Loucy (cell line): ENCODE data around the gene PTBP1.

Experiments used
- H2AFZ ChIP-seq: fragments of 200-600 bp; sonication (generic); 2 replicates; pipeline ENCODE4 v1.6.0; 2016; ENCODE audit warnings: antibody characterized with exemption, mild to moderate bottlenecking, low read length, moderate library complexity
- H3F3A ChIP-seq: fragments of 200-600 bp; 2 replicates; pipeline ENCODE4 v1.6.0; 2016; ENCODE audit warnings: antibody characterized with exemption, low read depth, mild to moderate bottlenecking
- H3K27me3 ChIP-seq: fragments of 200-600 bp; sonication (generic); 2 replicates; pipeline ENCODE4 v1.6.1; 2014; ENCODE audit warnings: low read length, mild to moderate bottlenecking; ENCODE audit not compliant: insufficient read depth, poor library complexity, severe bottlenecking
- H3K36me3 ChIP-seq: fragments of 200-600 bp; sonication (generic); 2 replicates; pipeline ENCODE4 v1.6.1; 2016; ENCODE audit warnings: low read length; ENCODE audit not compliant: insufficient read depth
- H3K4me1 ChIP-seq: fragments of 200-600 bp; sonication (generic); 2 replicates; pipeline ENCODE4 v1.5.1; 2014; ENCODE audit warnings: low read length, mild to moderate bottlenecking; ENCODE audit not compliant: insufficient read depth, poor library complexity, severe bottlenecking
- H3K4me2 ChIP-seq: fragments of 200-600 bp; sonication (generic); 2 replicates; pipeline ENCODE4 v1.6.0; 2014; ENCODE audit warnings: antibody characterized with exemption, low read length, low read depth, mild to moderate bottlenecking; ENCODE audit not compliant: poor library complexity, severe bottlenecking
- H3K4me3 ChIP-seq: fragments of 200-600 bp; sonication (generic); 2 replicates; pipeline ENCODE4 v1.5.1; 2014; ENCODE audit warnings: low read length, mild to moderate bottlenecking, mixed read lengths; ENCODE audit not compliant: poor library complexity, severe bottlenecking
- H3K79me2 ChIP-seq: fragments of 200-600 bp; sonication (generic); 2 replicates; pipeline ENCODE4 v1.6.1; 2014; ENCODE audit warnings: low read length; ENCODE audit not compliant: insufficient read depth
- H3K9ac ChIP-seq: fragments of 200-600 bp; sonication (generic); 2 replicates; pipeline ENCODE4 v1.6.0; 2014; ENCODE audit warnings: mild to moderate bottlenecking, low read depth, low read length, moderate library complexity; ENCODE audit not compliant: poor library complexity, severe bottlenecking
- H3K9me2 ChIP-seq: fragments of 200-600 bp; sonication (generic); replicated peaks from 2 replicates; pipeline ENCODE4 v1.6.1; 2016; ENCODE audit warnings: low read depth, low read length, mixed read lengths
- H3K9me3 ChIP-seq: fragments of 200-600 bp; sonication (generic); 2 replicates; pipeline ENCODE4 v1.6.1; 2014; ENCODE audit warnings: mild to moderate bottlenecking, antibody characterized with exemption, low read length, low read depth; ENCODE audit not compliant: insufficient read depth
- H4K20me1 ChIP-seq: fragments of 200-600 bp; sonication (generic); 2 replicates; pipeline ENCODE4 v1.6.0; 2014; ENCODE audit warnings: antibody characterized with exemption, low read length, mild to moderate bottlenecking; ENCODE audit not compliant: insufficient read depth, poor library complexity, severe bottlenecking
- CTCF ChIP-seq: fragments of 200-600 bp; sonication (generic); conservative IDR thresholded peaks from 2 replicates; pipeline ENCODE4 v1.5.1; 2014; ENCODE audit warnings: mild to moderate bottlenecking, antibody characterized with exemption, low read length
- EZH2phosphoT487 ChIP-seq: fragments of 200-600 bp; IDR thresholded peaks from 2 replicates; pipeline ENCODE4 v1.6.1; 2018; ENCODE audit warnings: antibody characterized with exemption, mild to moderate bottlenecking, moderate library complexity, borderline replicate concordance

The PTBP1 gene

GRCh38 chr19:797528-798414, 519 bp downstream of the PTBP1 start:
- Histone ChIP-seq H3K36me3 (peaks cover 33% of the 10 kb centered on the region), H3K9ac (peak overlapping the region; percentile 98), H3K4me1 (peaks cover 25% of the 10 kb centered on the region), H4K20me1 (peaks cover 49% of the 10 kb centered on the region), H3K79me2 (peaks cover 60% of the 10 kb centered on the region), H3K9me2 (no peaks in the 10 kb centered on the region), H3F3A (no peaks in the 10 kb centered on the region), H2AFZ (no peak overlapping the region), H3K4me2 (peak overlapping the region; percentile 93), H3K4me3 (peak overlapping the region; percentile 97), H3K9me3 (no peaks in the 10 kb centered on the region), H3K27me3 (peaks cover 8% of the 10 kb centered on the region)
- TF ChIP-seq CTCF (no peak), EZH2phosphoT487 (no peak)

DNA sequence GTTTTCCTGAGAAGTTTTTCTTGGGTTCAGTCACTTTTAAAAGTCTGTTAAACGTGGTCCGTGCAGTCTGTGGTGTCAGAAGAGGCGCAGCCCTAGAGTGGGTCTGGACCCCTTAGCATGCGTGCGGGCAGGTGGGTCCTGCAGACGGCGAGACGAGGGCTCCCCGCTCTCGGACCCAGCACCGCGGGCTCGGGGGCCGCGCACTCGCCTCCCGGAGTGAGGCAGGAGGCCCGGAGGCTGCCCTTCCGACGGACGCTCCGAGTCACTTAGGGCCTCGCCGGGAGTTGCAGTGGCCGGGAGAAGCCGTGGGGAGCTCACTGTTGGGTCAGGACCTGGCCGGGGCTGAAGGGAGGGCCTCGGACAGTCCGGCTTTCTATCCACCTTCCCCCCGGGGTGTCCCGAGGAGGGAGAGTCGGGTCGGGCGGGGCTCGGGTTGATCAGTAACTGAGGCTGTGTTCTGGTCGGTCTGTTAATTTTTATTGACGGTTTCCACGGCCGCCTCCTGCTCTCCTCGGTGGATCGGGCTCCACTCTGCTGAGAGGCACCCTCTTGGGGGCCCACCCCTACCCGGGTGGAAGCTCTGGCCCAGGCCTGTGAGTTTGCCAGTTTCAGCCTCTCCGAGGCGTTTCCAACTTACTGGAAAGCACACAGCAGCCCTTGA, 1.3 kb downstream of the PTBP1 start:
- Histone ChIP-seq H3F3A (no peaks in the 10 kb centered on the region), H3K4me2 (peak overlapping the region; percentile 93), H3K36me3 (peaks cover 41% of the 10 kb centered on the region), H3K9ac (peak overlapping the region; percentile 98), H4K20me1 (peaks cover 57% of the 10 kb centered on the region), H3K9me2 (no peaks in the 10 kb centered on the region), H3K4me3 (peak overlapping the region; percentile 97), H3K27me3 (peaks cover 8% of the 10 kb centered on the region), H2AFZ (no peak overlapping the region), H3K79me2 (peaks cover 68% of the 10 kb centered on the region), H3K4me1 (peaks cover 25% of the 10 kb centered on the region), H3K9me3 (no peaks in the 10 kb centered on the region)
- TF ChIP-seq CTCF (no peak), EZH2phosphoT487 (no peak)

- Histone ChIP-seq H3K9ac (peak overlapping the region; percentile 98), H3K4me3 (peak overlapping the region; percentile 97), H3K9me2 (no peaks in the 10 kb centered on the region), H3K36me3 (peaks cover 48% of the 10 kb centered on the region), H3K79me2 (peaks cover 75% of the 10 kb centered on the region), H2AFZ (no peak overlapping the region), H3K4me1 (peaks cover 25% of the 10 kb centered on the region), H3K27me3 (peaks cover 8% of the 10 kb centered on the region), H3K9me3 (no peaks in the 10 kb centered on the region), H3K4me2 (peak overlapping the region; percentile 93), H3F3A (no peaks in the 10 kb centered on the region), H4K20me1 (peaks cover 64% of the 10 kb centered on the region)
- TF ChIP-seq CTCF = peak; percentile 33
- TF ChIP-seq EZH2phosphoT487 = no peak
Measured at GRCh38 chr19:799076-799881, 2.0 kb downstream of the PTBP1 start.
